Loucy (cell line): ENCODE measurements around the gene FRRS1.

Experiments
- H2AFZ ChIP-seq: fragments of 200-600 bp; sonication (generic); 2 replicates; pipeline ENCODE4 v1.6.0; 2016; ENCODE audit warnings: antibody characterized with exemption, mild to moderate bottlenecking, low read length, moderate library complexity
- H3F3A ChIP-seq: fragments of 200-600 bp; 2 replicates; pipeline ENCODE4 v1.6.0; 2016; ENCODE audit warnings: antibody characterized with exemption, low read depth, mild to moderate bottlenecking
- H3K27me3 ChIP-seq: fragments of 200-600 bp; sonication (generic); 2 replicates; pipeline ENCODE4 v1.6.1; 2014; ENCODE audit warnings: low read length, mild to moderate bottlenecking; ENCODE audit not compliant: insufficient read depth, poor library complexity, severe bottlenecking
- H3K36me3 ChIP-seq: fragments of 200-600 bp; sonication (generic); 2 replicates; pipeline ENCODE4 v1.6.1; 2016; ENCODE audit warnings: low read length; ENCODE audit not compliant: insufficient read depth
- H3K4me1 ChIP-seq: fragments of 200-600 bp; sonication (generic); 2 replicates; pipeline ENCODE4 v1.5.1; 2014; ENCODE audit warnings: low read length, mild to moderate bottlenecking; ENCODE audit not compliant: insufficient read depth, poor library complexity, severe bottlenecking
- H3K4me2 ChIP-seq: fragments of 200-600 bp; sonication (generic); 2 replicates; pipeline ENCODE4 v1.6.0; 2014; ENCODE audit warnings: antibody characterized with exemption, low read length, low read depth, mild to moderate bottlenecking; ENCODE audit not compliant: poor library complexity, severe bottlenecking
- H3K4me3 ChIP-seq: fragments of 200-600 bp; sonication (generic); 2 replicates; pipeline ENCODE4 v1.5.1; 2014; ENCODE audit warnings: low read length, mild to moderate bottlenecking, mixed read lengths; ENCODE audit not compliant: poor library complexity, severe bottlenecking
- H3K79me2 ChIP-seq: fragments of 200-600 bp; sonication (generic); 2 replicates; pipeline ENCODE4 v1.6.1; 2014; ENCODE audit warnings: low read length; ENCODE audit not compliant: insufficient read depth
- H3K9ac ChIP-seq: fragments of 200-600 bp; sonication (generic); 2 replicates; pipeline ENCODE4 v1.6.0; 2014; ENCODE audit warnings: mild to moderate bottlenecking, low read depth, low read length, moderate library complexity; ENCODE audit not compliant: poor library complexity, severe bottlenecking
- H3K9me2 ChIP-seq: fragments of 200-600 bp; sonication (generic); replicated peaks from 2 replicates; pipeline ENCODE4 v1.6.1; 2016; ENCODE audit warnings: low read depth, low read length, mixed read lengths
- H3K9me3 ChIP-seq: fragments of 200-600 bp; sonication (generic); 2 replicates; pipeline ENCODE4 v1.6.1; 2014; ENCODE audit warnings: mild to moderate bottlenecking, antibody characterized with exemption, low read length, low read depth; ENCODE audit not compliant: insufficient read depth
- H4K20me1 ChIP-seq: fragments of 200-600 bp; sonication (generic); 2 replicates; pipeline ENCODE4 v1.6.0; 2014; ENCODE audit warnings: antibody characterized with exemption, low read length, mild to moderate bottlenecking; ENCODE audit not compliant: insufficient read depth, poor library complexity, severe bottlenecking
- EZH2phosphoT487 ChIP-seq: fragments of 200-600 bp; IDR thresholded peaks from 2 replicates; pipeline ENCODE4 v1.6.1; 2018; ENCODE audit warnings: antibody characterized with exemption, mild to moderate bottlenecking, moderate library complexity, borderline replicate concordance
- TF ChIP-seq, protein P1 (sequence below): fragments of 200-600 bp; sonication (generic); conservative IDR thresholded peaks from 2 replicates; pipeline ENCODE4 v1.5.1; 2014; ENCODE audit warnings: mild to moderate bottlenecking, antibody characterized with exemption, low read length

The FRRS1 gene

DNA sequence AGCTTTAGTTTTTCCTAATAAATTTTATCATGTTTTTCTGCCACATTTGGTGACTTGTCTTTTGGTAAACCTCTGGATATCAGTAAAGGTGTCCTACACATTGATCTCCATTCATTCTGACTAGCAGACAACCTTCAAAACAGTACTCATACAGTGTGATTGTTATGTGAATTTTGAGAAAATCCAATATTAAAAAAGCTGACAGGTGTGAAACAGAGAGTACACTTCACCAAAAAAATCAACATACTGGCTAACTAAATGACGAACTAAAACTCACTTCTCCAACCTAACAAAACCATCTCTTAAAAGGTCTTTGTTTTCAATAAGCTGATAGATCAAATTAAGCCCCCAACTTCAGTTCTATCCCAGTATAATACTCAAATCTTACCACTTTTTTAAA, 1.5 kb downstream of the FRRS1 start:
- H2AFZ ChIP-seq, result no peak overlapping the region
- H3F3A ChIP-seq, result no peaks in the 10 kb centered on the region
- no peak overlapping the region for H3K9ac ChIP-seq
- no peaks in the 10 kb centered on the region for H3K79me2 ChIP-seq
- no peaks in the 10 kb centered on the region for H3K9me3 ChIP-seq
- no peaks in the 10 kb centered on the region for H4K20me1 ChIP-seq
- no peaks in the 10 kb centered on the region for H3K9me2 ChIP-seq
- no peak for TF ChIP-seq EZH2phosphoT487
- TF ChIP-seq, protein P1, sequence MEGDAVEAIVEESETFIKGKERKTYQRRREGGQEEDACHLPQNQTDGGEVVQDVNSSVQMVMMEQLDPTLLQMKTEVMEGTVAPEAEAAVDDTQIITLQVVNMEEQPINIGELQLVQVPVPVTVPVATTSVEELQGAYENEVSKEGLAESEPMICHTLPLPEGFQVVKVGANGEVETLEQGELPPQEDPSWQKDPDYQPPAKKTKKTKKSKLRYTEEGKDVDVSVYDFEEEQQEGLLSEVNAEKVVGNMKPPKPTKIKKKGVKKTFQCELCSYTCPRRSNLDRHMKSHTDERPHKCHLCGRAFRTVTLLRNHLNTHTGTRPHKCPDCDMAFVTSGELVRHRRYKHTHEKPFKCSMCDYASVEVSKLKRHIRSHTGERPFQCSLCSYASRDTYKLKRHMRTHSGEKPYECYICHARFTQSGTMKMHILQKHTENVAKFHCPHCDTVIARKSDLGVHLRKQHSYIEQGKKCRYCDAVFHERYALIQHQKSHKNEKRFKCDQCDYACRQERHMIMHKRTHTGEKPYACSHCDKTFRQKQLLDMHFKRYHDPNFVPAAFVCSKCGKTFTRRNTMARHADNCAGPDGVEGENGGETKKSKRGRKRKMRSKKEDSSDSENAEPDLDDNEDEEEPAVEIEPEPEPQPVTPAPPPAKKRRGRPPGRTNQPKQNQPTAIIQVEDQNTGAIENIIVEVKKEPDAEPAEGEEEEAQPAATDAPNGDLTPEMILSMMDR, result no peak
- H3K4me3 ChIP-seq, result peak overlapping the region; percentile 4
- peak overlapping the region; percentile 48 for H3K4me2 ChIP-seq
- peaks cover 23% of the 10 kb centered on the region for H3K4me1 ChIP-seq
- H3K36me3 ChIP-seq, result no peaks in the 10 kb centered on the region
- H3K27me3 ChIP-seq, result no peaks in the 10 kb centered on the region

DNA sequence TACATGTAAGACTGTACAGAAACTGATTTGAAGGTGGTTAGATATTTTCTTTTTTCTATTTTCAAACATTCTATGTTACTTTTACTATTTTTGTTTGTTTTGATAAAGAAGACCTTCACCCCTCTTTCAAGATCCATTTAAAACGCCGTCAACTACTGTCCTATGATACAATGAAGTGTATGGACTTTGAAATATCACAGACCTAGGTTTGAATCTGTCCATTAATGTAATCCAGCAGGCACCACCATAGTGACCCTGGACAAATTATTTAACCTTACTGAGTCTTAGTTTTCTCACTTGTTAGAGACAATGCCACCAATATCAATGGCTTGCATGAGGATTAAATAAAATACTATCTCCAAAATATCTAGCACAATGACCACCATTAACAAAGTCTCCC, 2.0 kb downstream of the FRRS1 start:
- Histone ChIP-seq H3K4me2 (peak overlapping the region; percentile 48), H2AFZ (no peak overlapping the region), H3F3A (no peaks in the 10 kb centered on the region), H3K4me1 (peaks cover 24% of the 10 kb centered on the region), H3K4me3 (peak overlapping the region; percentile 4), H3K9me3 (no peaks in the 10 kb centered on the region), H3K9me2 (no peaks in the 10 kb centered on the region), H4K20me1 (no peaks in the 10 kb centered on the region), H3K36me3 (no peaks in the 10 kb centered on the region), H3K27me3 (no peaks in the 10 kb centered on the region), H3K79me2 (no peaks in the 10 kb centered on the region), H3K9ac (no peak overlapping the region)
- no peak for TF ChIP-seq EZH2phosphoT487

DNA sequence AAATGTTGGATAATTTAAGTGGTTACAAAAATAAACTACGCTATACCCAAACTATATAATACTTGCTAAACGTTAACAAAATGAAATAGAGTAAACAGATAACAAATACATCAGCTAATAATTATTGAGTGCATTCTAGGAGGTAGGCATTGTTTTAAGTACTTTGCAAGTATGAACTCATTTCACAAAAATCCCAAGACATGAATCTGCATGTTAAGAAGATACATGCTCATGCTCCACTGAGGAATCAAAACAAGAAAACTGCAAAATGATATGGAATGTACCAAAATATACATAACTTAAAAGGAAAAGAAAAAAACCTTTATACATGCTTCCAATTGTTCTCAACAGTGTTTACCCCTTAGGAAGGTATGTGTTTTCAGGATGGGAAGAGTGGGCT, 2.5 kb downstream of the FRRS1 start:
- H3K9me3 ChIP-seq, result no peaks in the 10 kb centered on the region
- no peaks in the 10 kb centered on the region for H3K79me2 ChIP-seq
- peaks cover 27% of the 10 kb centered on the region for H3K4me1 ChIP-seq
- no peaks in the 10 kb centered on the region for H3K36me3 ChIP-seq
- no peak overlapping the region for H2AFZ ChIP-seq
- H3K9ac ChIP-seq, result no peak overlapping the region
- H3F3A ChIP-seq, result no peaks in the 10 kb centered on the region
- TF ChIP-seq EZH2phosphoT487, result no peak
- TF ChIP-seq, protein P1, result no peak
- no peaks in the 10 kb centered on the region for H3K27me3 ChIP-seq
- H3K4me2 ChIP-seq, result peak overlapping the region; percentile 48
- H4K20me1 ChIP-seq, result no peaks in the 10 kb centered on the region
- H3K9me2 ChIP-seq, result no peaks in the 10 kb centered on the region
- H3K4me3 ChIP-seq, result peak overlapping the region; percentile 4

DNA sequence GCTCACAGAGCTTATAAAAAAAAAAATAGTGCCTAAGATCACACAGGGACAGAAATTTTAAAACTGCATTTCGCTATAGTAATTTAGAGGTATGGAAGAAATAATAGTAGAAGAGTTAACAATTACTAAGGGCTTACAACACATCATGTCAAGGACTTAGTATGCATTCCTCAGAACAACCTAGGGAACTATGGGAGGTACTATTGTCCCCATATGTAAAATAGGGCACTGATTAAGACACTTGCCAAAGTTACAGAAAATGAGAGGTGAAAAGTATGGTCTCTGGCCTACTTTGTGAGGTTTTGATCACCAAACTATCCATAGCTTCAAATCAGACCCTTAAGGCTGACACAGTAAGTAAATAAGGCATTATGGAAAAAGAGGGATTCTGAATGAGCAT, 4.7 kb downstream of the FRRS1 start:
- no peak overlapping the region for H3K9ac ChIP-seq
- no peaks in the 10 kb centered on the region for H3K27me3 ChIP-seq
- no peak overlapping the region for H3K4me2 ChIP-seq
- peaks cover 36% of the 10 kb centered on the region for H3K4me1 ChIP-seq
- H3K79me2 ChIP-seq, result no peaks in the 10 kb centered on the region
- H3F3A ChIP-seq, result no peaks in the 10 kb centered on the region
- no peaks in the 10 kb centered on the region for H3K36me3 ChIP-seq
- no peaks in the 10 kb centered on the region for H3K9me2 ChIP-seq
- H4K20me1 ChIP-seq, result no peaks in the 10 kb centered on the region
- TF ChIP-seq, protein P1, result no peak
- TF ChIP-seq EZH2phosphoT487, result no peak
- no peak overlapping the region for H3K4me3 ChIP-seq
- H2AFZ ChIP-seq, result no peak overlapping the region
- no peaks in the 10 kb centered on the region for H3K9me3 ChIP-seq
